Right lobe of liver (tissue), 6 donors: ENCODE measurements around the gene REG4. TPM values are rescaled to one million over a fixed set of nuclear protein-coding genes. Genes with fewer than 3 reads are reported as not detected.

Source experiments
- ATAC-seq, 4 donors: fragments of 200-7000 bp; cut with Tn5 transposase; one replicate each; pipeline ENCODE4 v1.9.1; 2020; ENCODE audit warnings: mild to moderate bottlenecking in 4 of 4, moderate library complexity in 4 of 4
- DNase-seq, 3 donors: peaks; one replicate each; pipeline ENCODE4 v3.0.0-alpha.2; 2020
- H3K27ac ChIP-seq, 3 donors: fragments of 200-600 bp; one replicate each; pipeline ENCODE4 v1.8.0; 2022
- H3K27me3 ChIP-seq, 2 donors: fragments of 200-600 bp; one replicate each; pipeline ENCODE4 v1.8.0; 2022
- H3K36me3 ChIP-seq, 4 donors: fragments of 200-600 bp; sonication (generic) in 1 of 4; one replicate each; pipeline versions ENCODE4 v1.5.1 to v1.8.0; 2017 to 2022; ENCODE audit warnings: control low read depth in 1 of 4
- H3K4me1 ChIP-seq, 4 donors: fragments of 200-600 bp; sonication (generic) in 1 of 4; one replicate each; pipeline versions ENCODE4 v1.5.1 to v1.8.0; 2017 to 2022; ENCODE audit warnings: control low read depth in 1 of 4
- H3K4me3 ChIP-seq, 3 donors: fragments of 200-600 bp; one replicate each; pipeline ENCODE4 v1.8.0; 2022
- H3K9me3 ChIP-seq, 4 donors: fragments of 200-600 bp; sonication (generic) in 1 of 4; one replicate each; pipeline versions ENCODE4 v1.5.1 to v1.8.0; 2017 to 2022; ENCODE audit warnings: control low read depth in 1 of 4
- POLR2A ChIP-seq: fragments of 450-650 bp; IDR thresholded peaks from one replicate; pipeline ENCODE4 v1.6.1; 2017; ENCODE audit warnings: antibody characterized with exemption, mild to moderate bottlenecking
- WGBS: methylation state at CpG from one replicate; pipeline ENCODE4 v1.1.6; 2018; ENCODE audit warnings: low coverage, low lambda C conversion rate; ENCODE audit not compliant: insufficient coverage; ENCODE audit errors: missing lambda C conversion rate; 5-methylcytosine and 5-hydroxymethylcytosine counted together
- intact Hi-C, 2 donors: fragments of 100-400 bp; cut with DNase I; formaldehyde crosslinking; loops; one replicate each; pipeline versions ENCODE4 v1.11.2 to v1.14.1; 2022
- total RNA-seq, 6 experiments: library from RNA; depleted of rRNA in 2 of 6; stranded (reverse); fragments of >200 nt in 2 of 6; fragmentation: NEBNext Ultra II Directional in 3 of 6; extraction: Animal tissue kit (Norgen Biotek cat#: 25700) in 3 of 6; gene quantifications; one replicate each; pipeline versions ENCODE4 v1.1.0 to v1.2.4, GENCODE V29; 2016 to 2023
- TF ChIP-seq, protein P1 (sequence below), 4 donors: fragments of 200-600 bp in 3 of 4; fragments of 450-650 bp in 1 of 4; IDR thresholded peaks; one replicate each; pipeline versions ENCODE4 v1.5.1 to v1.8.0; 2016 to 2022; ENCODE audit warnings: antibody characterized with exemption in 4 of 4, mild to moderate bottlenecking in 2 of 4
- donor health status: DM: no; HTN: yes; CAD: no.
- donor health status: DM: no; HTN: no; CAD: no.
- donor health status: DM: no; HTN: no; CAD: no.
- donor health status: DM: no; HTN: yes; CAD: no.
- donor health status: DM: no; HTN: yes; CAD: no.

Gene REG4
- total RNA-seq, 6 experiments from 2014 or later = 0.20 TPM; not detected in 5

DNA sequence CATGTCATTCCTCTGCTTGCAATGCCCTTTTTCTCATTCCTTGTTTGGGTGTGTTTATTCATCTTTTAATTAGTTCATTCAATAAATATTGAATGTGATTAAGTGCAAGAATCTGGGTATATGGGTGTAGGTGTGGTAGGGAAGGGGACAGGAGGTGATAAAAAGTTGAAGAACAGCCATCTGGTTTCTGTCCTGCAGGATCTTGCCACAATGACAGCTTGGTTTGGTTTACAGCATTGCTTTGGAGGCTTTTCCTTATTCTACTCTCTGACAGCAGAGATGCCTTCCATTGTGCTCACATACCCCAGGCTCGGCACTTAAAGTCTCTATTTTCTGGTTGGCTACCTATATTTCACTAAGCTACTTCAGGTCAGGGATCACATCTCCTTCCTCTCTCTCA, 3.0 kb upstream of the REG4 start:
- no peak for ATAC-seq
- 80% methylated on average over 1 of the region's 1 CpG for WGBS
- TF ChIP-seq, protein P1, sequence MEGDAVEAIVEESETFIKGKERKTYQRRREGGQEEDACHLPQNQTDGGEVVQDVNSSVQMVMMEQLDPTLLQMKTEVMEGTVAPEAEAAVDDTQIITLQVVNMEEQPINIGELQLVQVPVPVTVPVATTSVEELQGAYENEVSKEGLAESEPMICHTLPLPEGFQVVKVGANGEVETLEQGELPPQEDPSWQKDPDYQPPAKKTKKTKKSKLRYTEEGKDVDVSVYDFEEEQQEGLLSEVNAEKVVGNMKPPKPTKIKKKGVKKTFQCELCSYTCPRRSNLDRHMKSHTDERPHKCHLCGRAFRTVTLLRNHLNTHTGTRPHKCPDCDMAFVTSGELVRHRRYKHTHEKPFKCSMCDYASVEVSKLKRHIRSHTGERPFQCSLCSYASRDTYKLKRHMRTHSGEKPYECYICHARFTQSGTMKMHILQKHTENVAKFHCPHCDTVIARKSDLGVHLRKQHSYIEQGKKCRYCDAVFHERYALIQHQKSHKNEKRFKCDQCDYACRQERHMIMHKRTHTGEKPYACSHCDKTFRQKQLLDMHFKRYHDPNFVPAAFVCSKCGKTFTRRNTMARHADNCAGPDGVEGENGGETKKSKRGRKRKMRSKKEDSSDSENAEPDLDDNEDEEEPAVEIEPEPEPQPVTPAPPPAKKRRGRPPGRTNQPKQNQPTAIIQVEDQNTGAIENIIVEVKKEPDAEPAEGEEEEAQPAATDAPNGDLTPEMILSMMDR (IDR thresholded peaks at IDR 0.05) = no peak
- TF ChIP-seq POLR2A = no peak

DNA sequence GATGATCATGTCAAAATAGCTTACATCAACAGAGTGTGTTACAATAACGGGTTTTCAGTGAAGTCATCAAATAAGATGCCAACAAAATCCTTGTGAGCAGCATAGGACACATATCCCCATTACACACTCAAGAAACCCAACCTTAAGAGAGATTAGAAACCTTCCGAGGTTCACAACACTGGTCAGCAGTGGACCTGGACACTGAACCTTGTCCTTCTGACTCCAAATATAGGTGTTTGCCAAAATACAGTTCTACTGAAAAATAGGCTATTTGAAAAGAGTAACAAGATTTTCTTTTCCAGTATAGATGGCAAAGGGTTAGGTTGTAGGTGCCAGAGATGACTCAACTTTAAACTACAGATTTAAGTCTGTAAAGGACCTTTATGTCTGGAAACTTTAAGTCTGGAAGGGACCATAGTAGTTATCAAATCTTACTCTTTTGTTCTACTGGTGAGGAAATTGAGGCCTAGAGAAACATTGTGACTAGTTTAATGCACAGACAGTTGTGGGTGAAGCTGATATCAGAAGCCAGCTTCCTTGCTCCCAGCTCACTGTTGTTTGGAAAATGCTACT, 811 bp upstream of the REG4 start:
- H3K4me3 ChIP-seq = no peak overlapping the region
- intact Hi-C loops = no loop called here
- WGBS = 47% methylated on average over 2 of the region's 2 CpGs
- ATAC-seq (peak; percentile 56 to 80 (median 69)), DNase-seq (no peak)
- no peaks in the 10 kb centered on the region for H3K9me3 ChIP-seq
- TF ChIP-seq, protein P1 (IDR thresholded peaks at IDR 0.05) = no peak
- no peak for TF ChIP-seq POLR2A
- peak overlapping the region in 2 of 3 donors; percentile 7 to 55 for H3K27ac ChIP-seq
- no peaks in the 10 kb centered on the region for H3K36me3 ChIP-seq
- H3K4me1 ChIP-seq = peaks cover 0 to 18% (median 8%) of the 10 kb centered on the region in 4 donors
- H3K27me3 ChIP-seq = no peaks in the 10 kb centered on the region

More for the DNA sequence above, 3.0 kb upstream of the REG4 start:
- no peaks in the 10 kb centered on the region for H3K36me3 ChIP-seq
- intact Hi-C loops = no loop called here
- H3K9me3 ChIP-seq = no peaks in the 10 kb centered on the region
- no peak overlapping the region for H3K4me3 ChIP-seq
- peaks cover 0 to 25% (median 12%) of the 10 kb centered on the region in 4 donors for H3K4me1 ChIP-seq
- H3K27ac ChIP-seq = no peak overlapping the region
- no peaks in the 10 kb centered on the region for H3K27me3 ChIP-seq
- no peak for DNase-seq

DNA sequence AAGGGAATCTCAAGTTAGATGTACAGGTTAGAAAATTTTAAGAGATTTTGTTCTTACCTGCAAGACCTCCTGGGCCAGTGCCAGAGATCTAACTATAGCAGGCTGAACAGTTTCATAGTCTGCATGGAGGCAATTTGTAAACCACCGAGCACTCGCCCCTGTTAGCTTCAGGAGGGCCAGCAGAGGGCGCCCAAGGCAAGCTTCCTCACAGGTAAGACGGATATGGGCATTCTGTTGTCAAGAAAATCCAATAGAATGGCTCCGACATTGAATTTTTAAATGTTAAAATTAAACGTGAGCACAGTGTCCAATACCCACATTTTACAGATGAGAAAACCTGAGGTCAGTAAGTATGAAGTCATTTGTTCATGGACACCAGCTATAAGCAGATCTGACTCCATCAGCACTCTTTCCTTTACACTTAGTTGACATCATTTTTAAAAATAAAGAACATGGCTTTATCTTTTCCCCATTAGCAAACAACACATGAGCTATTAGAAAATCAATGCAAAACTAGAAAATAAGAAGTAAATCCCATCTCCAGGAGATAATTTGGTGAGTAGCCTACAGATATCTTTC, 2.2 kb downstream of the REG4 start:
- 0% methylated on average over 6 of the region's 6 CpGs for WGBS
- DNase-seq (peak; percentile 77 to 86 (median 83)), ATAC-seq (peak; percentile 74 to 85 (median 77))
- Histone ChIP-seq H3K4me1 (peaks cover 0 to 25% (median 12%) of the 10 kb centered on the region in 4 donors), H3K36me3 (no peaks in the 10 kb centered on the region), H3K27me3 (no peaks in the 10 kb centered on the region), H3K27ac (peak overlapping the region in 1 of 3 donors; percentile 19), H3K9me3 (no peaks in the 10 kb centered on the region), H3K4me3 (no peak overlapping the region)
- intact Hi-C loops = no loop called here
- TF ChIP-seq, protein P1 (IDR thresholded peaks at IDR 0.05) = peak; percentile 76 to 96 (median 94)
- TF ChIP-seq POLR2A = no peak

- Histone ChIP-seq H3K4me1 (peaks cover 0 to 25% (median 12%) of the 10 kb centered on the region in 4 donors), H3K27ac (no peak overlapping the region), H3K36me3 (no peaks in the 10 kb centered on the region), H3K4me3 (no peak overlapping the region), H3K27me3 (no peaks in the 10 kb centered on the region), H3K9me3 (no peaks in the 10 kb centered on the region)
- TF ChIP-seq, protein P1 (IDR thresholded peaks at IDR 0.05) = no peak
- no peak for TF ChIP-seq POLR2A
- DNase-seq = no peak
- intact Hi-C loops = no loop called here
- ATAC-seq = no peak
- 15% methylated on average over 2 of the region's 3 CpGs for WGBS
These were observed 2.8 kb downstream of the REG4 start for GRCh38 chr1:119808491-119808890.
